GM10847 (cell line): Measurements from ENCODE around the gene CHSY1.

Source experiments
- POLR2A ChIP-seq: IDR thresholded peaks from 2 replicates; pipeline ENCODE4 v1.6.1; 2011; ENCODE audit not compliant: insufficient read length; ENCODE audit errors: extremely low read depth

The CHSY1 gene

DNA sequence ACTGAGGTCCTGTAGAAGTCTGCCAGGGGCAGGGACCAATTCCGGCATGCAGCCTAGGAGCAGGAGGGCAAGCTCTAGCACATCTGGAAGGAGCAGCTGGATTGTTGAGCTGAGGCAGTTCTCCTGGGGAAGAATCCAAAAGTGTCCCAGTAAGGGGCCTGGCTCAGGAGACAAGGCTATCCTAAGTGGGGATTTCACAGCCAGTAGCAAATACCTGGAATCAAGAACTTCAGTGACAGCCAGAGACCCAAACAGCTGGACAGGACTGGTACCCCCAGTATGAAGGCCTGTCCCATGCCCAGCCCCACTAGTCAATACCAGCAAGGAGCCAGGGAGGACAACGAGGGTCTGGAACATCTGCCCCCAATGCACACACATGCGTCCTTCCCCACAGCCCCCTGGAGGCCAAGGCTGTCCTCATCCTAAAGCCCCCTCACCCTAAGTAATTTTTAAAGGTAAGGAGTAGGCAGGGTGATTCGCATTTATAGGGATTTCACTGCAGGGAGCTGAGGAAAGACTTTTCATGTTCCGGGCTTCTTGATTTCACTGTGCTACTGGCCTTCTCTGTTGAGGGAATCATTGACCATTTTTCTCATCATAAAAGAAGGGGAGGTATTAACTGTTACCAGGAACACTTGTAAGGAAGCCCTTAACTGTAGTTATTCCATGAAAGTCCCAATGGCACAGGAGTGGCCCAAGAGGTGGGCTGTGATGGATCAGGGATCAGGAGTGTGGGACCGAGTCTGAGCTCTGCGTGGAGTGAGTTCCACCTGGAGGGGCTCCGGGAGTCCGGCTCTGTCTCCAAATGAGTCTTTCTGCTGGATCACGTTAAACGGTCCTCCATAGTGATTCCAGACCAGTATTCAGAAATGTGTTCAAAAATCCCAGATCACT is 2.6 kb upstream of the CHSY1 start:
- TF ChIP-seq POLR2A: no peak

DNA sequence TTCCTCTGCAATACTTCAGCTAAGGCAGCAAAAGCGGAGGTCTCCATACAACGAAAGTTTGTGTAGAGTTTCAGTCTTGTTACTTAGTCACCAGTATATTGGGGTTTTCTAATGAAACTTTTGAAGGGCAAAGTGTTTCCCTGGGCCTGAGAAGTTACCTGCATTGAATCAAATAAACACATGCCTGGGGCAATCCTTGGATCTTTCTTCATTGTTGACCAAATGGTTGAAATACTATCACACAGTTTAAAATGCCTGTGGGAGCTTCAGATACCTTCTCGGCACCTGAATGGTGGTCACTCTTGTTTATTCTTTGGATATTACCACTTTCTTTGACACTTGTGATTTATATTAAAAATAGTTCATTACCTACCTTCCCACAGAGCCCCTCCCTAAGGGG is 988 bp upstream of the CHSY1 start:
- no peak for TF ChIP-seq POLR2A

DNA sequence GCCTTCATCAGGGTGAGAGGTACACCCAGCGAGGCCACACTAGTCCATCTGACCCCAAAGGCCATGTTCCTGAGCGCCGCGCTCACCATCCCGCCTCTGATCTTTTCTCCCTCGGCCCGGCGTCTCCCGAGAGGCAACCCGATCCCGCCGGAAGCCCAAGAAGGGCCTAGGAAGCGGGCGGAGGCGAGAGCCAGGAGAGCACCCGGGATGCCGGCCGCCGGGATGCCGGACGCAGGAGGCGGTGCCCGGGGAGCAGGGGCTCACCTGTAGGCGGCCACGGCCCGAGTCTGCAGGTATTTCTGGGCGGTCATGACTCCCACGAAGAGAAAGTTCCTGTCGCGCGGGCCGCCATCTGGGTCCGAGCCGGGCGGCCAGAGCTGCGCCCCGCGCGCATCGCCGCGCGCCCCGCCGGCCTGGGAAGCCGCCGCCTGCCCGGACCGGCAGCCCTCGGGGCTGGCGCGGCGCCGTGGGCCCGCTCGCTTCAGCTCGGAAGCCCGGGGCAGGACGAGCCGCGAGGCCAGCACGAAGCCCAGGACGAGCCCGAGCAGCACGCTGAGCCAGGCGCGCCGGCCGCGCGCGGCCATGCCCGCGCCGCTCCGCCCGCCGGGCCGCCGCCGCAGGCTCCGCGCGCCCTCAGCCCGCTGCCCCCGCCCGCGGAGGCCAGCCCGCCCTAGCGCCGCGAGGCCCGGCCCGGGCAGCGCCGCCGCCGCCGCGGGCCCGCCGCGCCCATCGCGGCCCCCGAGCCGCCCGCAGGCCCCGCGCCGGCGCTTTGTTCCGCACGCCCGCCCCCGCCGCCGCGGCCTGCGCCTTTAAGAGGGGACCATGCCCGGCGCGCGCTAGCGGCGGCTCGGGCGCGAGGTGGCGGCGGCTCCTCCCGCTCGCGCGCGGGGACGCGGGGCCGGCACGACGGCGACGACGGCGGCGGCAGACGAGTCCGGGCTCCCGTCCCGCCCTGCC is 697 bp downstream of the CHSY1 start:
- TF ChIP-seq POLR2A: no peak

DNA sequence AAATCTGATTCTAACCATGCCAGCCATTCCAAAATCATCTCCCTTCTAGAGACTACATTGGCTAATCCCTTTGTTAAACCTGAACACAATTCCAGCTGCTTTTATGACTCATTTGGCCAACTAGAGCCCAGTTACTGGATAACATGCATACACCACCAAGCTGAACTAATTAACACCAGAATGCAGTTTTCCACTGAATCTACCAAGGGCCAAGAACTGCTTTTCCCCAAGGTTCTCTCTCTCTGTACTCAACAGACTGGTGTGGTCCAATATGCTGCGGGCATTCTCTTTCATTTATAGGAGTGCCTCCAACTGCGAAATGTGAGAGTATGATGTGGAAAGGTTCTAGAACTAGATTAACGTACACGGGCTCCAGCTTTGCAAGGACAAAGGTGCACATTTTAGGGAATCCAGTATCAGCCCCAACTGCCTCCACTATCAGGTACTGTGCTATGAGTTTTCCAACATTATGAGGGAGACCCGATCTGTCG is 1.5 kb downstream of the CHSY1 start:
- TF ChIP-seq POLR2A: no peak

DNA sequence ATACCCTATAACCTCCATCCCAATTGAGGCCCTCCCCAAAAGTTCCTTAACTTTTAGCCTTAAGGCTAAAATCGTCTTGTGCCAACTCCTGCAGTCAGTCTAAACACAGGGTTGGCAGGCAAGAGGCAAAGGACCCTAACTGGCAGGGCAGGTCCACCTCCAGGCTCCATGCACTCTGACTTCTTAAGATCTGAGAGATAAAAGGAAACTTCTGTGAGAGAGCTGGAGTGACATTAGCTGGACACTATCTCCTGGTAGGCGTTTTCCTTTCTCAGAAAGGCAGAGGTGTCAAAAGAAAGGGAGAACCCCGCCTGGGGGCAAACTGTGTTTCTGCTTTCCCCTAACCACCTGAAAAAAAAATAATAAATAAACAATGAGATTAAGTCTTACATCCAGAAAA is 3.6 kb downstream of the CHSY1 start:
- TF ChIP-seq POLR2A: no peak

DNA sequence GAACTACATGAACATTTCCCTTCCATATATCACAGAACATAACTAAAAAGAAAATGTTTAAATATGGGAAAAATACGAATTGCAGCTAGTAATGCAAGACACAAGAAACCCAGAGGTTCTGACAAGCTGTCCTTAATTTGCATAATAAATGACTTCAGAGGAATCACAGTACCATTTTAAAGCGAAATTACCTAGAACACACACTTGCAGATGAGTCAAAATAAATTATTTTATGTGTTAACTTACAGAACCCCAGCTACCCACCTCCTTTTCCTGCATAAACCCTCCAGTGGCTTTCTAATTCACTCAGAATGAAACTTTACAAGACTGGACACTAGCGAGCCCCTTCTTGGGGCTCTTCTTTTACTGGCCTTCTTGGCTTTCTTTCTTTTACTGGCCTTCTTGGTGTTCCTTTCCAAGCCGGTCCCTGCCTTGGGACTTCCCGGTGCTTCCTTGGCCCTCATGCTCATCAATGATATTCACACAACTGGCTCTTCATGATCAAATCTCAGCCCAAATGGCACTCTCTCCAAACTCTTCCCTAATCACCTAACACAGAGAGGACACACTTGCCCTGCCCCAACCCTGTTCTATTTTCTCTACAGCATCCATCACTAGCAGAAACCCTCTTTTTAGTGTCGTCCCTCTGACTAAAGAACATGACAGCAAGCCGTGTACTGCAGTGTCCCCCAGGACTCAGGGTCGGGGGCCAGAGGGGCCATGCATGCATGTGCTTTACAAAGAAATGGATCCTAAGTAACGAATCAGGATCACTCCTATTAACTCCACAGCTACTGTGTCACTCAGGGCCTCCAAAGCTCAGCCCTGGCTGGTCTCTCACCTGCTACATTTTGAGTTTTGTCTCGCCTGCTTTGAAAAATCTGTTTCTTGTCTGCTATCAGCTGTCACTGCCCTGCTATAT is 4.8 kb downstream of the CHSY1 start:
- TF ChIP-seq POLR2A: no peak

- TF ChIP-seq POLR2A: no peak
These were observed 5.5 kb downstream of the CHSY1 start for GRCh38 chr15:101246391-101246790.

DNA sequence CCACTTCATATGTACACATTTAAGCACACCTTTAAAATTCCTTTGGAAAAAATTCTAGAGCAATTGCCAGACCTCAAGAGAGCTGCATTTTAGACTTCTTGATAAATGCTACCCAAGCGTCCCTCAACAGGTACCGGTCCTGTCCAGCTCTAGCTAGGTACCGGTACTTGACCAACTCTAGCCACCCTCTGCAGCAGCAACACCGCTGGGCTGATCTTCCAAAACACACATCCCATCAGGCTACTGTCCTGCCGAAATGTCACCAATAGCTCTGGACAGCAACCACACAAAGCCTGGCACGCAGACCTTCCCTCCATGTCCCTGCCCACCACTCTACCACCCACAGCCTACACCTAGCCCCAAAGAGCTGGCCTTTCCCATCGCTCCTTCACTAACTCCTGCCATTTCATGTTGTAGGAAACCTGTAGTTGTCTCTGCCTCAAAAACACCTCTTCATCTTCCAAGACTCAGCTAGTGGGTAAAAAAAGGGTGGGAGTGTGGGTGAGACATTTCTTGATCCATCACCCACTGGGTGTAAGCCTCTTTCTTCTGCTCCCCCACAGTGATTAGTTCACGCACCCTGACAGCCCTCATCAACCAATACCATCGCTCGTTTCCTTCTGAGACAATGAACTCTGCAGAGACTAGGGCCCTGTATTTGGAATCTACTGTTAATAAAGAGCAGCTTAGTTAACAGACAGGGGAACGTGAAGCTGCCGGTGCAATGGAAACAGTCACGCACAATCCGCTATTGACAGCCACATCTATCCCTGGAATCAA is 6.8 kb downstream of the CHSY1 start:
- TF ChIP-seq POLR2A: no peak

- TF ChIP-seq POLR2A: no peak
These were observed 7.6 kb downstream of the CHSY1 start for GRCh38 chr15:101244036-101244781.

GRCh38 chr15:101243420-101243819 is 8.4 kb downstream of the CHSY1 start:
- TF ChIP-seq POLR2A: no peak

GRCh38 chr15:101242999-101243336 is 8.9 kb downstream of the CHSY1 start:
- TF ChIP-seq POLR2A: no peak

DNA sequence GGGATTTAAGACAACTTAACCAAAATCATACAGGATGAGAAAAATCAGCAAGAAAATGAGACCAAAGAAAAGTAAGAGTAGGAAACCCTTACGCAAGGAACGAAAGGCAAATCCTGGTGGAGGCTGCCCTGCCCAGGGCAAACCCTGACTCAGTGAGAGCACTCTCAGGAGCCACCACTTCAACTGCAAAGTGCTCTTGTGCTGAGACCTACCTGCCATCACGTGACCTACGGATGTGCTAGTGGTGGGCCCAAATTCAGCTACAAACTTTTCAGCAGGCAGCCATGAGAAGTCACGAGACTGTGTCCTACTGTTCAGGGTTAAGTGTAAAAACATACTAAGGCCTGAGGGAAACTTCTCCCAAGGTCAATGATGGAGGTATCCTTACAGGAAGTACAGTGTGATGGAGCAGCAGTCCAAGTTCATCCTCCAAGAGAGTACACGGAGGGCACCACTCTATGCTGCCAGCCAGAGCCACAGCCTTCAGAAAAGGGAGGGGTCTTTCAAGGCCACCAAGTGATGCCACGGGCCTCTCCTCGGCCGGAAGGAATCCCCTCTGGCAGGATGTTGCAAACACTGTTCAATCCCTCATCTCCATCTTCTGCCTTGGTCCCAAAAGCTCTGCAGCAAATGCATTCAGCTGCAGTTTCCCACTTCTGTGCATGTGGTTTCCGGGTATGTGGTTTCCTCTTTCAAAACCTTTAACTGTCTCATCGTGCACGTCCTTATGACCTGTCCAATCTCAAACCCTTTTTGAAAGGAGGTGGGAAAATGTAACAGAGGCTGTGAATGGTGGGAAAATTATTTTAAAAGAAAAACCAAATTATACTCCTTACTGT is 9.5 kb downstream of the CHSY1 start:
- TF ChIP-seq POLR2A: no peak

- TF ChIP-seq POLR2A: no peak
These were observed 11.5 kb downstream of the CHSY1 start for GRCh38 chr15:101240358-101240757.
